ENCODE results near the gene GABPB2. TPM values are rescaled to one million over a fixed set of nuclear protein-coding genes. Genes with fewer than 3 reads are reported as not detected.
A peak's percentile ranks its signal among the peaks of the same experiment; 100 is the strongest.

GABPB2 gene
- polyA plus RNA-seq, 1 of the 3 experiments (the other 2 are of a cell fraction): 2.4 TPM

- Histone ChIP-seq H3K27ac (ENCODE audit: low read depth in 2 of 2, low read length in 1 of 2) (peak overlapping the region; percentile 70 to 95; a peak in 3 of 4 replicates), H3F3A (replicated peaks; ENCODE audit: insufficient read depth) (peaks cover 34% of the 10 kb centered on the region), H4K20me1 (ENCODE audit: insufficient read depth) (no peaks in the 10 kb centered on the region), H3K27me3 (ENCODE audit: insufficient read depth) (no peaks in the 10 kb centered on the region), H3K4me3 (ENCODE audit: low read depth in 2 of 2, low read length in 1 of 2) (peak overlapping the region; percentile 73 to 77), H3K4me1 (ENCODE audit: control insufficient read depth in 1 of 2, insufficient read depth in 2 of 2, low read depth in 1 of 2, low read length in 1 of 2) (peaks cover 0 to 12% of the 10 kb centered on the region in 2 experiments; a peak in 2 of 4 replicates), H3K9ac (peak overlapping the region; percentile 75; the same call in 1 of the 2 replicates), H3K9me3 (no peaks in the 10 kb centered on the region), H3K4me2 (peak overlapping the region; percentile 95), H3K9me2 (no peaks in the 10 kb centered on the region), H2AFZ (ENCODE audit: low read depth) (no peak overlapping the region), H3K79me2 (ENCODE audit: insufficient read depth) (peaks cover 15% of the 10 kb centered on the region; the same call in 1 of the 2 replicates), H3K36me3 (replicated peaks in 1 of 2; ENCODE audit: control insufficient read depth in 1 of 2, insufficient read depth in 2 of 2, low read length in 1 of 2) (peaks cover 26 to 33% of the 10 kb centered on the region in 2 experiments)
- ChIA-PET POLR2A (interaction anchor here (1.1 to 3.5 kb wide), 3 partner anchors 10 to 49 kb away, joined by 3 to 24 read pairs (median 9); partner anchors contain the start of genes CDC42SE1, MINDY1 and MLLT11), CTCF (interaction anchor here (0.6 to 4.4 kb wide), 10 partner anchors 11 to 96 kb away, joined by 3 to 67 read pairs (median 6); partner anchors contain the start of genes BNIPL, CDC42SE1, GABPB2 and MLLT11)
- TF ChIP-seq SMC3 (IDR thresholded peaks at IDR 0.05; ENCODE audit: low read depth, low read length): peak; percentile 18; the same call in 1 of the 2 replicates
- no peak for TF ChIP-seq MXI1 (IDR thresholded peaks at IDR 0.05; ENCODE audit: low read depth, low read length)
- no peak for TF ChIP-seq GABPA (IDR thresholded peaks at IDR 0.05; ENCODE audit: low read depth)
- TF ChIP-seq, protein P1, sequence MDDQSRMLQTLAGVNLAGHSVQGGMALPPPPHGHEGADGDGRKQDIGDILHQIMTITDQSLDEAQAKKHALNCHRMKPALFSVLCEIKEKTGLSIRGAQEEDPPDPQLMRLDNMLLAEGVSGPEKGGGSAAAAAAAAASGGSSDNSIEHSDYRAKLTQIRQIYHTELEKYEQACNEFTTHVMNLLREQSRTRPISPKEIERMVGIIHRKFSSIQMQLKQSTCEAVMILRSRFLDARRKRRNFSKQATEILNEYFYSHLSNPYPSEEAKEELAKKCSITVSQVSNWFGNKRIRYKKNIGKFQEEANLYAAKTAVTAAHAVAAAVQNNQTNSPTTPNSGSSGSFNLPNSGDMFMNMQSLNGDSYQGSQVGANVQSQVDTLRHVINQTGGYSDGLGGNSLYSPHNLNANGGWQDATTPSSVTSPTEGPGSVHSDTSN (IDR thresholded peaks at IDR 0.05): no peak
- peak; percentile 86 for DNase-seq
- WGBS (ENCODE audit: low lambda C conversion rate): 35% methylated on average over 3 of the region's 3 CpGs
Measured at GRCh38 chr1:151048645-151049032, 21.9 kb upstream of the GABPB2 start.

DNA sequence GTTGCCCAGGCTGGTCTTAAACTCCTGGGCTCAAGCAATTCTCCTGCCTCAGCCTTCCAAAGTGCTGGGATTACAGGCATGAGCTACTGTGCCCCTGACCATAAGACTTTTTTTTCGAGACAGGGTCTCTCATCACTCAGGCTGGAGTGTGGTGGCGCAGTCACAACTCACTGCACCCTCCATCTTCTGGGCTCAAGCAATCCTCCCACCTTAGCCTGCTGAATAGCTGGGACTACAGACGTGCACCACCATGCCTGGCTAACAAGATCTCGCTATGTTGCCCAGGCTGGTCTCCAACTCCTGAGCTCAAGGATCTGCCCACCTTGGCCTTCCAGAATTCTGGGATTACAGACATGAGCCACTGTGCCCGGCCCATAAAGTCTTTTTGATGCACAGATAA, 21.1 kb upstream of the GABPB2 start:
- peak overlapping the region; percentile 95; the same call in 1 of the 2 replicates for H3K4me2 ChIP-seq

More for the DNA sequence above, 21.1 kb upstream of the GABPB2 start:
- H3K79me2 ChIP-seq (ENCODE audit: insufficient read depth): peaks cover 15% of the 10 kb centered on the region; the same call in 1 of the 2 replicates
- no peak overlapping the region for H2AFZ ChIP-seq (ENCODE audit: low read depth)
- peaks cover 34 to 41% of the 10 kb centered on the region in 2 experiments for H3K36me3 ChIP-seq (replicated peaks in 1 of 2; ENCODE audit: control insufficient read depth in 1 of 2, insufficient read depth in 2 of 2, low read length in 1 of 2)
- no peak overlapping the region for H3K9ac ChIP-seq
- H3K9me2 ChIP-seq: no peaks in the 10 kb centered on the region
- H3K27me3 ChIP-seq (ENCODE audit: insufficient read depth): no peaks in the 10 kb centered on the region
- H3F3A ChIP-seq (replicated peaks; ENCODE audit: insufficient read depth): peaks cover 36% of the 10 kb centered on the region
- H3K27ac ChIP-seq (ENCODE audit: low read depth in 2 of 2, low read length in 1 of 2): no peak overlapping the region
- ChIA-PET CTCF (interaction anchor here (1.3 to 4.4 kb wide), 5 partner anchors 10 to 54 kb away, joined by 4 to 67 read pairs (median 5); partner anchors contain the start of genes CDC42SE1, MINDY1 and MLLT11), POLR2A (interaction anchor here (3.5 kb wide), 1 partner anchor 10 kb away, joined by 24 read pairs; the partner anchor contains the start of genes CDC42SE1 and MLLT11)
- H3K4me3 ChIP-seq (ENCODE audit: low read depth in 2 of 2, low read length in 1 of 2): no peak overlapping the region
- WGBS (ENCODE audit: low lambda C conversion rate): 100% methylated on average over 1 of the region's 5 CpGs
- no peak for TF ChIP-seq EP300 (IDR thresholded peaks at IDR 0.05; ENCODE audit: borderline replicate concordance in 1 of 2, low read depth in 1 of 2, low read length in 1 of 2)
- no peak for TF ChIP-seq ELF1 (IDR thresholded peaks at IDR 0.05)
- TF ChIP-seq NFIC (IDR thresholded peaks at IDR 0.05; ENCODE audit: borderline replicate concordance): no peak
- TF ChIP-seq EZH2phosphoT487 (IDR thresholded peaks at IDR 0.05; ENCODE audit: borderline replicate concordance, low read depth): no peak
- TF ChIP-seq MXI1 (IDR thresholded peaks at IDR 0.05; ENCODE audit: low read depth, low read length): no peak
- no peak for TF ChIP-seq RXRA (IDR thresholded peaks at IDR 0.05; ENCODE audit: borderline replicate concordance, low read depth)
- no peak for TF ChIP-seq GABPA (IDR thresholded peaks at IDR 0.05; ENCODE audit: low read depth)
- TF ChIP-seq NRF1 (IDR thresholded peaks at IDR 0.05; ENCODE audit: low read depth, low read length): no peak
- TF ChIP-seq FOXJ3 (CRISPR knock-in tag; IDR thresholded peaks at IDR 0.05): no peak
- TF ChIP-seq, protein P2, sequence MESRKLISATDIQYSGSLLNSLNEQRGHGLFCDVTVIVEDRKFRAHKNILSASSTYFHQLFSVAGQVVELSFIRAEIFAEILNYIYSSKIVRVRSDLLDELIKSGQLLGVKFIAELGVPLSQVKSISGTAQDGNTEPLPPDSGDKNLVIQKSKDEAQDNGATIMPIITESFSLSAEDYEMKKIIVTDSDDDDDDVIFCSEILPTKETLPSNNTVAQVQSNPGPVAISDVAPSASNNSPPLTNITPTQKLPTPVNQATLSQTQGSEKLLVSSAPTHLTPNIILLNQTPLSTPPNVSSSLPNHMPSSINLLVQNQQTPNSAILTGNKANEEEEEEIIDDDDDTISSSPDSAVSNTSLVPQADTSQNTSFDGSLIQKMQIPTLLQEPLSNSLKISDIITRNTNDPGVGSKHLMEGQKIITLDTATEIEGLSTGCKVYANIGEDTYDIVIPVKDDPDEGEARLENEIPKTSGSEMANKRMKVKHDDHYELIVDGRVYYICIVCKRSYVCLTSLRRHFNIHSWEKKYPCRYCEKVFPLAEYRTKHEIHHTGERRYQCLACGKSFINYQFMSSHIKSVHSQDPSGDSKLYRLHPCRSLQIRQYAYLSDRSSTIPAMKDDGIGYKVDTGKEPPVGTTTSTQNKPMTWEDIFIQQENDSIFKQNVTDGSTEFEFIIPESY (IDR thresholded peaks at IDR 0.05; ENCODE audit: borderline replicate concordance, low read depth): no peak
- no peak for TF ChIP-seq USF2 (IDR thresholded peaks at IDR 0.05; ENCODE audit: borderline replicate concordance, low read depth, low read length)
- TF ChIP-seq POLR2AphosphoS5 (IDR thresholded peaks at IDR 0.05; ENCODE audit: low read depth, low read length): no peak
- TF ChIP-seq TAF1 (IDR thresholded peaks at IDR 0.05; ENCODE audit: borderline replicate concordance, low read depth, low read length): no peak
- no peak for TF ChIP-seq JUND (IDR thresholded peaks at IDR 0.05)
- no peak for TF ChIP-seq MEF2A (IDR thresholded peaks at IDR 0.05; ENCODE audit: borderline replicate concordance, low read depth)
- TF ChIP-seq CHD2 (IDR thresholded peaks at IDR 0.05; ENCODE audit: low read length, partially characterized antibody): no peak
- TF ChIP-seq, protein P3, sequence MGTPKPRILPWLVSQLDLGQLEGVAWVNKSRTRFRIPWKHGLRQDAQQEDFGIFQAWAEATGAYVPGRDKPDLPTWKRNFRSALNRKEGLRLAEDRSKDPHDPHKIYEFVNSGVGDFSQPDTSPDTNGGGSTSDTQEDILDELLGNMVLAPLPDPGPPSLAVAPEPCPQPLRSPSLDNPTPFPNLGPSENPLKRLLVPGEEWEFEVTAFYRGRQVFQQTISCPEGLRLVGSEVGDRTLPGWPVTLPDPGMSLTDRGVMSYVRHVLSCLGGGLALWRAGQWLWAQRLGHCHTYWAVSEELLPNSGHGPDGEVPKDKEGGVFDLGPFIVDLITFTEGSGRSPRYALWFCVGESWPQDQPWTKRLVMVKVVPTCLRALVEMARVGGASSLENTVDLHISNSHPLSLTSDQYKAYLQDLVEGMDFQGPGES (IDR thresholded peaks at IDR 0.05; ENCODE audit: low read depth, low read length): no peak
- TF ChIP-seq TEAD4 (IDR thresholded peaks at IDR 0.05; ENCODE audit: borderline replicate concordance, insufficient read depth): no peak
- TF ChIP-seq SMC3 (IDR thresholded peaks at IDR 0.05; ENCODE audit: low read depth, low read length): no peak
- H3K4me1 ChIP-seq (ENCODE audit: control insufficient read depth in 1 of 2, insufficient read depth in 2 of 2, low read depth in 1 of 2, low read length in 1 of 2): peaks cover 0 to 12% of the 10 kb centered on the region in 2 experiments; a peak in 2 of 4 replicates
- no peaks in the 10 kb centered on the region for H4K20me1 ChIP-seq (ENCODE audit: insufficient read depth)
- no peaks in the 10 kb centered on the region for H3K9me3 ChIP-seq
- no peak for DNase-seq

All from SK-N-SH (cell line).